Measurements from ENCODE around the gene CAMKK2. TPM values are rescaled to one million over a fixed set of nuclear protein-coding genes. Genes with fewer than 3 reads are reported as not detected.
A peak's percentile ranks its signal among the peaks of the same experiment; 100 is the strongest.

CAMKK2 gene
- total RNA-seq, 1 donor = 22.8 TPM

DNA sequence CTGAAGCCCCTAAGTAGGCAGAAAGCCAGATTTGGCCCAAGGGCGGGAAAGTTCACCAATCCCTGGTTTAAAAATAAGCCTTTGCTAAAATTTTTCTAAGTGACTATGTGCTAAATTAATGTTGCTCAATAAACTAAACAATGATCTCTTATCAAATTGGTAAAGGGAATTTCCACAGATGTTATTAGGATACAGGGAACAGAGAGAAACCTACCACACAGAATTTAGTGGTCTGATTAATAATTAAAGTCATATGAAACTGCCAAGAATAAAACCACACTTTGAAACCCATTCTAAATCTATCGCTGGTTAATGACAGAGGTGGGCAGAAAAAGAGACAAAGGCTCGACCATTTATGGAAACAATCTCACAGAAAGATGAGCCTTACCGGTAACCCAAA lies 33.7 kb upstream of the CAMKK2 start:
- no peak overlapping the region for H3K27ac ChIP-seq (ENCODE audit: low read depth, low read length)
- no peak overlapping the region for H3K4me2 ChIP-seq (ENCODE audit: insufficient read depth, low read length)
- H4K20me1 ChIP-seq (ENCODE audit: insufficient read depth, low read length) = peaks cover 2% of the 10 kb centered on the region
- peaks cover 82% of the 10 kb centered on the region for H3K36me3 ChIP-seq (ENCODE audit: insufficient read depth, low read length)
- no peaks in the 10 kb centered on the region for H3K27me3 ChIP-seq (ENCODE audit: insufficient read depth, low read length)
- no peaks in the 10 kb centered on the region for H3K4me1 ChIP-seq (ENCODE audit: insufficient read depth, low read length)
- H3K4me3 ChIP-seq (ENCODE audit: insufficient read depth, low read length) = no peak overlapping the region
- H3K79me2 ChIP-seq (ENCODE audit: insufficient read depth, low read length) = no peaks in the 10 kb centered on the region
- TF ChIP-seq, protein P1, sequence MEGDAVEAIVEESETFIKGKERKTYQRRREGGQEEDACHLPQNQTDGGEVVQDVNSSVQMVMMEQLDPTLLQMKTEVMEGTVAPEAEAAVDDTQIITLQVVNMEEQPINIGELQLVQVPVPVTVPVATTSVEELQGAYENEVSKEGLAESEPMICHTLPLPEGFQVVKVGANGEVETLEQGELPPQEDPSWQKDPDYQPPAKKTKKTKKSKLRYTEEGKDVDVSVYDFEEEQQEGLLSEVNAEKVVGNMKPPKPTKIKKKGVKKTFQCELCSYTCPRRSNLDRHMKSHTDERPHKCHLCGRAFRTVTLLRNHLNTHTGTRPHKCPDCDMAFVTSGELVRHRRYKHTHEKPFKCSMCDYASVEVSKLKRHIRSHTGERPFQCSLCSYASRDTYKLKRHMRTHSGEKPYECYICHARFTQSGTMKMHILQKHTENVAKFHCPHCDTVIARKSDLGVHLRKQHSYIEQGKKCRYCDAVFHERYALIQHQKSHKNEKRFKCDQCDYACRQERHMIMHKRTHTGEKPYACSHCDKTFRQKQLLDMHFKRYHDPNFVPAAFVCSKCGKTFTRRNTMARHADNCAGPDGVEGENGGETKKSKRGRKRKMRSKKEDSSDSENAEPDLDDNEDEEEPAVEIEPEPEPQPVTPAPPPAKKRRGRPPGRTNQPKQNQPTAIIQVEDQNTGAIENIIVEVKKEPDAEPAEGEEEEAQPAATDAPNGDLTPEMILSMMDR (IDR thresholded peaks at IDR 0.05; ENCODE audit: extremely low read depth, low read depth, low read length) = no peak
- H2AFZ ChIP-seq (ENCODE audit: low read length) = no peak overlapping the region
- no peak for DNase-seq (ENCODE audit: insufficient read length, low spot score, missing footprints)
- H3K9me3 ChIP-seq (ENCODE audit: low read depth, low read length) = no peaks in the 10 kb centered on the region

DNA sequence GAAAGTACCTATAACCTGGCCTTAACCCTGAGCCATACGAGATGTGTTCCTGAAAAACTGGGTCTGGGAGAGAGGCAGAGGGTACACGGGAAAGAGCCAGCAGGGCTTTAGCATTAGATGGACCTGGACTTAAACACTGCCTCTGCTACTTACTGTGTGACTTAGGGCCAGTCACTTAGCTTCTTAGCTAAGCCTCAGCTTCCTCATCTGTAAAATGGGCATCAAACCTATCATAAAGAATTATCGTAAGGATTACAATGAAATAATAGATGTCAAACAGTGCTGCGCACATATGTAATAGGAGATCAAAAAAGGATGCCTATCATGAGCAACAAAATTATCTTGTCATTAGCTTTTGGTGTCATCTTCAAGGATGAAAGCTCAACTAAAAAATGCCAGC lies 32.1 kb upstream of the CAMKK2 start:
- Histone ChIP-seq H3K4me3 (ENCODE audit: insufficient read depth, low read length) (no peak overlapping the region), H3K27me3 (ENCODE audit: insufficient read depth, low read length) (no peaks in the 10 kb centered on the region), H3K27ac (ENCODE audit: low read depth, low read length) (no peak overlapping the region), H3K36me3 (ENCODE audit: insufficient read depth, low read length) (peaks cover 79% of the 10 kb centered on the region), H3K79me2 (ENCODE audit: insufficient read depth, low read length) (no peaks in the 10 kb centered on the region), H3K4me1 (ENCODE audit: insufficient read depth, low read length) (no peaks in the 10 kb centered on the region), H4K20me1 (ENCODE audit: insufficient read depth, low read length) (peaks cover 1% of the 10 kb centered on the region), H3K9me3 (ENCODE audit: low read depth, low read length) (no peaks in the 10 kb centered on the region), H3K4me2 (ENCODE audit: insufficient read depth, low read length) (no peak overlapping the region), H2AFZ (ENCODE audit: low read length) (no peak overlapping the region)
- DNase-seq (ENCODE audit: insufficient read length, low spot score, missing footprints) = no peak
- TF ChIP-seq, protein P1 (IDR thresholded peaks at IDR 0.05; ENCODE audit: extremely low read depth, low read depth, low read length) = no peak

DNA sequence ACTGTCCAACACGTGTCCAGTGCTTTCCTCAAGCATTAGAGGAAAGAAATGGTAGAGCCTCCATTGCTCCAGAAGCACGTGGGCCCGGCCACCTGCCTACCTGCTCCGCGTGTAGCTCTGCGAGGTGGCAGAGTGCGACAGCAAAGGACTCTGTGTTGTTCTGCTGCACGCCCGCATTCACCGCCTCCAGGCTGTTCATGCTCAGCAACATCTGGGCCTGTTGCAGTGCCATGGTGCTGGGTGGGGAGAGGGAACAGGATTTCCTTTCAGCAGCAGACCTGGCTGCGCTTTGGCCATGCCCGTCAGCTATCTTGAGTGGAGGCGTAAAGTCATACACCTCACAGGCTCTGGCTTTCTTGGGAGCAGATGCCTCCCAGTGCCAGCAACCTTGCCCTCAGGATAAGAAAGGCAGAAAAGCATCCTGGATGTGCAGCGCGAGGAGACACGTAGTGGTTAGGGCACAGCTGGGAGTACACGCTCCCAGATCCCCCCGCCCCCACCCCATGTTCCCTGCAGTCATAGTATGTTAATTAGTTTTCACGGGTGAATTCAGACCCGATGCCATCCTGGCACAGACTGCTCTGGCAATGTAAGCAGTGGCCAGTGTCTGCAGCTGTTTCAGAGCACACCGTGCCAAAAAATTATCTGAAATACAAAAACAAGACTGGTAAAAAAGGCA lies 30.6 kb upstream of the CAMKK2 start:
- Histone ChIP-seq H3K4me1 (ENCODE audit: insufficient read depth, low read length) (no peaks in the 10 kb centered on the region), H2AFZ (ENCODE audit: low read length) (no peak overlapping the region), H3K4me3 (ENCODE audit: insufficient read depth, low read length) (no peak overlapping the region), H4K20me1 (ENCODE audit: insufficient read depth, low read length) (no peaks in the 10 kb centered on the region), H3K36me3 (ENCODE audit: insufficient read depth, low read length) (peaks cover 69% of the 10 kb centered on the region), H3K27me3 (ENCODE audit: insufficient read depth, low read length) (no peaks in the 10 kb centered on the region), H3K27ac (ENCODE audit: low read depth, low read length) (no peak overlapping the region), H3K79me2 (ENCODE audit: insufficient read depth, low read length) (no peaks in the 10 kb centered on the region), H3K9me3 (ENCODE audit: low read depth, low read length) (no peaks in the 10 kb centered on the region), H3K4me2 (ENCODE audit: insufficient read depth, low read length) (no peak overlapping the region)
- TF ChIP-seq, protein P1 (IDR thresholded peaks at IDR 0.05; ENCODE audit: extremely low read depth, low read depth, low read length) = no peak
- DNase-seq (ENCODE audit: insufficient read length, low spot score, missing footprints) = peak; percentile 37

DNA sequence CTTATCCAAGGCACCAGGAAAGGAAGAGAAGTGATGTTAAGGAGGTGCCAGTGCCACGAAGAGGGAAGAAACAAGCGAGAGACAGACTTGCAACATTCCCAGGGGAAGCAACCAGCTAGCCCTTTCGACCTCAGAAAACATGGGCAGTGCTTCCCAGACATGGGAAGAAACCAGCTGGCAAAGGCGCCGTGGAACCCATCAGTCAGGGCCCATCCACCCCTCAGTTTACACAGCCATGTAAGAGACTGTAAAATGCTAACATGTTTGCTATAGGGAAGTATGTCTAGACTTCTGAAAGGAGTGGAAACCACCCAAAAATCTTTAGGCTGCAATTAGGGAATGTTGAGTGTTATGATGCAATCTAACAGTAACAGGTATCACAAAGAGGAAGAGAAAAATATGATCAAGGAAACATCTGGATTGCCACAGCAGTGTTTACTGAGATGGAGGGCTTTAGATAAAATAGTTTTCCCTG lies 29.4 kb upstream of the CAMKK2 start:
- no peak overlapping the region for H3K27ac ChIP-seq (ENCODE audit: low read depth, low read length)
- no peak for DNase-seq (ENCODE audit: insufficient read length, low spot score, missing footprints)

More for the DNA sequence above, 29.4 kb upstream of the CAMKK2 start:
- Histone ChIP-seq H3K9me3 (ENCODE audit: low read depth, low read length) (no peaks in the 10 kb centered on the region), H2AFZ (ENCODE audit: low read length) (no peak overlapping the region), H3K4me1 (ENCODE audit: insufficient read depth, low read length) (no peaks in the 10 kb centered on the region), H3K36me3 (ENCODE audit: insufficient read depth, low read length) (peaks cover 60% of the 10 kb centered on the region), H4K20me1 (ENCODE audit: insufficient read depth, low read length) (no peaks in the 10 kb centered on the region), H3K4me2 (ENCODE audit: insufficient read depth, low read length) (no peak overlapping the region), H3K27me3 (ENCODE audit: insufficient read depth, low read length) (no peaks in the 10 kb centered on the region), H3K79me2 (ENCODE audit: insufficient read depth, low read length) (no peaks in the 10 kb centered on the region), H3K4me3 (ENCODE audit: insufficient read depth, low read length) (no peak overlapping the region)
- TF ChIP-seq, protein P1 (IDR thresholded peaks at IDR 0.05; ENCODE audit: extremely low read depth, low read depth, low read length) = no peak
